ENCODE measurements around the gene IDNK. TPM values are rescaled to one million over a fixed set of nuclear protein-coding genes. Genes with fewer than 3 reads are reported as not detected.

IDNK gene
- total RNA-seq, 1 donor from 2014 or later: 3.5 TPM

GRCh38 chr9:83617299-83617698 is 5.6 kb upstream of the IDNK start:
- H3K4me3 ChIP-seq: no peak overlapping the region
- H3K36me3 ChIP-seq: no peaks in the 10 kb centered on the region
- H3K27ac ChIP-seq (replicated peaks): no peak overlapping the region
- DNase-seq: no peak
- H3K9me3 ChIP-seq (replicated peaks): no peaks in the 10 kb centered on the region
- intact Hi-C loops (cut with micrococcal nuclease): no loop called here
- H3K4me1 ChIP-seq: peaks cover under 1% of the 10 kb centered on the region
- no peak for TF ChIP-seq CTCF (IDR thresholded peaks at IDR 0.05; ENCODE audit: borderline replicate concordance)
- H3K27me3 ChIP-seq (ENCODE audit: low read depth): no peaks in the 10 kb centered on the region

- Histone ChIP-seq H3K4me1 (peaks cover 20% of the 10 kb centered on the region), H3K4me3 (peak overlapping the region; percentile 12), H3K27me3 (ENCODE audit: low read depth) (no peaks in the 10 kb centered on the region), H3K36me3 (no peaks in the 10 kb centered on the region), H3K9me3 (replicated peaks) (no peaks in the 10 kb centered on the region), H3K27ac (replicated peaks) (no peak overlapping the region)
- peak; percentile 21 for DNase-seq
- intact Hi-C loops (cut with micrococcal nuclease): no loop called here
- TF ChIP-seq CTCF (IDR thresholded peaks at IDR 0.05; ENCODE audit: borderline replicate concordance): peak; percentile 79
These were observed 1.9 kb upstream of the IDNK start for GRCh38 chr9:83620841-83621636.

GRCh38 chr9:83622433-83622938 is 457 bp upstream of the IDNK start:
- H3K9me3 ChIP-seq (replicated peaks): no peaks in the 10 kb centered on the region
- DNase-seq: no peak
- no peaks in the 10 kb centered on the region for H3K27me3 ChIP-seq (ENCODE audit: low read depth)
- H3K4me1 ChIP-seq: peaks cover 20% of the 10 kb centered on the region
- TF ChIP-seq CTCF (IDR thresholded peaks at IDR 0.05; ENCODE audit: borderline replicate concordance): no peak
- peaks cover 8% of the 10 kb centered on the region for H3K36me3 ChIP-seq
- peak overlapping the region; percentile 81 for H3K4me3 ChIP-seq
- intact Hi-C loops (cut with micrococcal nuclease): no loop called here
- H3K27ac ChIP-seq (replicated peaks): peak overlapping the region; percentile 89

GRCh38 chr9:83623679-83624076 is 735 bp downstream of the IDNK start:
- peaks cover 8% of the 10 kb centered on the region for H3K36me3 ChIP-seq
- no peaks in the 10 kb centered on the region for H3K27me3 ChIP-seq (ENCODE audit: low read depth)
- no peaks in the 10 kb centered on the region for H3K9me3 ChIP-seq (replicated peaks)
- peak overlapping the region; percentile 89 for H3K27ac ChIP-seq (replicated peaks)
- no peak for TF ChIP-seq CTCF (IDR thresholded peaks at IDR 0.05; ENCODE audit: borderline replicate concordance)
- DNase-seq: no peak
- H3K4me3 ChIP-seq: peak overlapping the region; percentile 81
- intact Hi-C loops (cut with micrococcal nuclease): no loop called here
- peaks cover 20% of the 10 kb centered on the region for H3K4me1 ChIP-seq

- DNase-seq: no peak
- intact Hi-C loops (cut with micrococcal nuclease): no loop called here
- H3K4me3 ChIP-seq: no peak overlapping the region
These were observed 2.2 kb downstream of the IDNK start for GRCh38 chr9:83625178-83625577.

More at GRCh38 chr9:83625178-83625577, 2.2 kb downstream of the IDNK start:
- H3K9me3 ChIP-seq (replicated peaks): no peaks in the 10 kb centered on the region
- H3K27me3 ChIP-seq (ENCODE audit: low read depth): no peaks in the 10 kb centered on the region
- H3K4me1 ChIP-seq: peaks cover 20% of the 10 kb centered on the region
- no peak for TF ChIP-seq CTCF (IDR thresholded peaks at IDR 0.05; ENCODE audit: borderline replicate concordance)
- no peak overlapping the region for H3K27ac ChIP-seq (replicated peaks)
- H3K36me3 ChIP-seq: peaks cover 8% of the 10 kb centered on the region

Data from left ventricle myocardium inferior (tissue), 1 donor.